PC-9 (cell line): ENCODE data around the gene BPIFB3. TPM values are rescaled to one million over a fixed set of nuclear protein-coding genes. Genes with fewer than 3 reads are reported as not detected.

Source experiments
- BruUV-seq: library from RNA; stranded (reverse); fragments of 400-500 nt; replicated peaks from 2 replicates; lab custom pipeline; 2021; lab: Mats Ljungman, UMichigan
- CTCF ChIA-PET: fragments of 300-600 bp; sonication (Branson Sonifier 250); formaldehyde crosslinking; loops from one replicate; lab custom pipeline; 2022; ENCODE audit warnings: antibody characterized with exemption; lab: Charles Lee
- POLR2A ChIA-PET: fragments of 300-600 bp; sonication (Branson Sonifier 250); formaldehyde crosslinking; loops from one replicate; lab custom pipeline; 2022; ENCODE audit warnings: antibody characterized with exemption; ENCODE audit not compliant: unreplicated experiment; lab: Charles Lee
- DNase-seq, 2 experiments: peaks; one replicate each; pipeline versions ENCODE4 v3.0.0 to v3.0.0-alpha.2; 2015 to 2022; ENCODE audit warnings: mixed read lengths in 1 of 2
- H2AFZ ChIP-seq: fragments of 200-600 bp; sonication (generic); 2 replicates; pipeline ENCODE4 v1.8.1; 2017; ENCODE audit warnings: antibody characterized with exemption
- H3F3A ChIP-seq: fragments of 200-600 bp; sonication (generic); 2 replicates; pipeline ENCODE4 v1.8.1; 2017; ENCODE audit warnings: antibody characterized with exemption, mild to moderate bottlenecking, low read depth; ENCODE audit not compliant: insufficient read depth
- H3K27ac ChIP-seq: fragments of 200-600 bp; sonication (generic); 2 replicates; pipeline ENCODE4 v1.6.1; 2016; ENCODE audit warnings: mixed run types
- H3K27me3 ChIP-seq: fragments of 200-600 bp; sonication (generic); 2 replicates; pipeline ENCODE4 v1.6.1; 2016; ENCODE audit warnings: low read depth, mixed run types; ENCODE audit not compliant: insufficient read depth
- H3K36me3 ChIP-seq: fragments of 200-600 bp; sonication (generic); 2 replicates; pipeline ENCODE4 v1.6.1; 2016; ENCODE audit warnings: low read depth, mixed run types
- H3K4me1 ChIP-seq: fragments of 200-600 bp; sonication (generic); replicated peaks from 2 replicates; pipeline ENCODE4 v1.6.1; 2016; ENCODE audit warnings: mixed run types; ENCODE audit not compliant: insufficient read depth
- H3K4me2 ChIP-seq: fragments of 200-600 bp; sonication (generic); 2 replicates; pipeline ENCODE4 v1.6.1; 2017; ENCODE audit warnings: mixed run types
- H3K4me3 ChIP-seq: fragments of 200-600 bp; sonication (generic); 2 replicates; pipeline ENCODE4 v1.6.1; 2016; ENCODE audit warnings: mixed run types
- H3K79me2 ChIP-seq: fragments of 200-600 bp; sonication (generic); 2 replicates; pipeline ENCODE4 v1.6.1; 2017; ENCODE audit warnings: low read depth, mixed run types
- H3K9me2 ChIP-seq: fragments of 200-600 bp; sonication (generic); 2 replicates; pipeline ENCODE4 v1.8.1; 2017; ENCODE audit warnings: mild to moderate bottlenecking; ENCODE audit not compliant: insufficient read depth
- H3K9me3 ChIP-seq: fragments of 200-600 bp; sonication (generic); 2 replicates; pipeline ENCODE4 v1.8.1; 2016; ENCODE audit warnings: low read depth; ENCODE audit not compliant: insufficient read depth
- H4K20me1 ChIP-seq: fragments of 200-600 bp; sonication (generic); 2 replicates; pipeline ENCODE4 v1.8.1; 2017; ENCODE audit not compliant: insufficient read depth
- EZH2 ChIP-seq: fragments of 200-600 bp; sonication (generic); IDR thresholded peaks from 2 replicates; pipeline ENCODE4 v1.8.0; 2017; ENCODE audit warnings: antibody characterized with exemption, low read depth
- intact Hi-C: fragments of 100-400 bp; cut with micrococcal nuclease; formaldehyde crosslinking; loops from one replicate; pipeline ENCODE4 v1.10.0; 2022; ENCODE audit not compliant: unreplicated experiment
- total RNA-seq: library from RNA; stranded (reverse); gene quantifications from 2 replicates; pipeline ENCODE4 v1.2.3, GENCODE V29; 2021
- TF ChIP-seq, protein P1 (sequence below): fragments of 200-600 bp; sonication (generic); conservative IDR thresholded peaks from 2 replicates; pipeline ENCODE4 v1.6.1; 2017; ENCODE audit warnings: mixed run types, antibody characterized with exemption, mild to moderate bottlenecking, moderate library complexity

Gene BPIFB3
- total RNA-seq, 1 experiment from 2014 or later, result not detected

DNA sequence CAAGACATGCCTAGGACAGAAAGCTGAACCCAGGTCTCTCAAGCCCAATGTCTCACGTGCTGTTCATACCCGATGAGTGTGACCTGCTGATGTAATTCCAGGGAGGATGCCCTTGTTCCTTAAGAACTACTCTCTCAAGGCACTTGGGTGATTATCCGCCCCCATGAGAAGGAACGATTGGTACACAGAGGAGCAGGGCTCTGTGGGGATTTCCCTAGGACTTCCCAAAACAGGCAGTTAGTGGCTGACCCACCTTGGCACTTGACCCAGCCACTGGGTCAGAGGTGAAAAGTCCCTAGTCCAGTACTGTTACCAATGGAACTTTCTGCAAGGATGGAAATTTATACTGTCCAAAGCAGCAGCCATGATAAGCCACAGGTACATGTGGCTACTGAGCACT lies 31.4 kb upstream of the BPIFB3 start:
- TF ChIP-seq, protein P1, sequence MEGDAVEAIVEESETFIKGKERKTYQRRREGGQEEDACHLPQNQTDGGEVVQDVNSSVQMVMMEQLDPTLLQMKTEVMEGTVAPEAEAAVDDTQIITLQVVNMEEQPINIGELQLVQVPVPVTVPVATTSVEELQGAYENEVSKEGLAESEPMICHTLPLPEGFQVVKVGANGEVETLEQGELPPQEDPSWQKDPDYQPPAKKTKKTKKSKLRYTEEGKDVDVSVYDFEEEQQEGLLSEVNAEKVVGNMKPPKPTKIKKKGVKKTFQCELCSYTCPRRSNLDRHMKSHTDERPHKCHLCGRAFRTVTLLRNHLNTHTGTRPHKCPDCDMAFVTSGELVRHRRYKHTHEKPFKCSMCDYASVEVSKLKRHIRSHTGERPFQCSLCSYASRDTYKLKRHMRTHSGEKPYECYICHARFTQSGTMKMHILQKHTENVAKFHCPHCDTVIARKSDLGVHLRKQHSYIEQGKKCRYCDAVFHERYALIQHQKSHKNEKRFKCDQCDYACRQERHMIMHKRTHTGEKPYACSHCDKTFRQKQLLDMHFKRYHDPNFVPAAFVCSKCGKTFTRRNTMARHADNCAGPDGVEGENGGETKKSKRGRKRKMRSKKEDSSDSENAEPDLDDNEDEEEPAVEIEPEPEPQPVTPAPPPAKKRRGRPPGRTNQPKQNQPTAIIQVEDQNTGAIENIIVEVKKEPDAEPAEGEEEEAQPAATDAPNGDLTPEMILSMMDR, result no peak
- no peak for TF ChIP-seq EZH2
- DNase-seq, result no peak

DNA sequence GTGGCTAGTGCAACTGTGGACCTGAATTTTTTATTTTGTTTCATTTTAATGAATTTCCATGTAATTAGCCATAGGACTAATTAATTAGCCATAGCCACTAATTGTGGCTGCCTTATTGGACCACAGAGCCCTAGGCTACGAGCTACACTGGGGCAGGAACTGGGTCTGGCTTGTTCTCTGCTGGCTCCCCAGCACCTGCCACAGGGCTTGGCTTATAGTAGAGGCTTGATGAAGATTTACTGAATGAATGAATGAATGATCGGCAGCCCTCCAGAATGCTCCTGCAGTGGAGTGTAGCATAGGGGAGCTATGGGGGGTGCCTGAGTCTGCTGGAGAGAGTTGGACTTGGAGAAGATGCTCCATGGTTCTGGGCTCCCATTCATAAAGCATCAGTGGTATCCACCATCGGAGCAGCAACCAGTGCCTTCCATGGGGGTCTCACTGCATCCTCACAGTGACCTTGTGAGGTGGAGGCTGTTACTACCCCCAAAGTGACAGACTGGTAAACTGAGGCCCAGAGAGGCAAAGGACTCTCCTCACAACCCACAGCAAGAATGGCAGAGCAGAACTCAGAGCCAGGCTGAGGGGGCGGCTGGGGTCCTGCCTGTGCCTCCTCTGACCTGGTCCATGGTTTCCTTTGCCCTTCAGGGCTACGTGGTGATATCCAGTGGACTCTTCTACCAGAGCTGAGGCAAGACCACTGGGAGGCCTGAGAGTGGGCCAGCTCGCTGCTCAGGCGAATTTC lies 30.8 kb upstream of the BPIFB3 start:
- Histone ChIP-seq H3K36me3 (no peaks in the 10 kb centered on the region), H3K4me3 (no peak overlapping the region), H3K27me3 (peaks cover 54% of the 10 kb centered on the region), H3K27ac (no peak overlapping the region), H3K79me2 (no peaks in the 10 kb centered on the region), H3K4me2 (no peak overlapping the region), H3K4me1 (no peaks in the 10 kb centered on the region), H3F3A (no peaks in the 10 kb centered on the region), H3K9me2 (no peaks in the 10 kb centered on the region), H3K9me3 (no peaks in the 10 kb centered on the region), H2AFZ (no peak overlapping the region), H4K20me1 (no peaks in the 10 kb centered on the region)
- ChIA-PET CTCF (no interaction called here), POLR2A (no interaction called here)
- intact Hi-C loops, result no loop called here
- TF ChIP-seq, protein P1, result no peak
- TF ChIP-seq EZH2, result no peak
- no TSS peak for BruUV-seq
- DNase-seq, result no peak

More for the DNA sequence above, 31.4 kb upstream of the BPIFB3 start:
- CTCF ChIA-PET, result no interaction called here
- BruUV-seq, result no TSS peak
- intact Hi-C loops, result no loop called here
- Histone ChIP-seq H3K4me3 (no peak overlapping the region), H3K27ac (no peak overlapping the region), H3K4me2 (no peak overlapping the region), H2AFZ (no peak overlapping the region), H3K9me2 (no peaks in the 10 kb centered on the region), H3K27me3 (peaks cover 56% of the 10 kb centered on the region), H3K9me3 (no peaks in the 10 kb centered on the region), H4K20me1 (no peaks in the 10 kb centered on the region), H3K4me1 (no peaks in the 10 kb centered on the region), H3F3A (no peaks in the 10 kb centered on the region), H3K36me3 (no peaks in the 10 kb centered on the region), H3K79me2 (no peaks in the 10 kb centered on the region)
- POLR2A ChIA-PET, result no interaction called here

- TF ChIP-seq, protein P1, result no peak
- no peak for TF ChIP-seq EZH2
- Histone ChIP-seq H3K9me2 (no peaks in the 10 kb centered on the region), H3K4me3 (no peak overlapping the region), H3K27me3 (peaks cover 54% of the 10 kb centered on the region), H3K27ac (no peak overlapping the region), H3K36me3 (no peaks in the 10 kb centered on the region), H3F3A (no peaks in the 10 kb centered on the region), H2AFZ (no peak overlapping the region), H4K20me1 (no peaks in the 10 kb centered on the region), H3K79me2 (no peaks in the 10 kb centered on the region), H3K4me1 (no peaks in the 10 kb centered on the region), H3K9me3 (no peaks in the 10 kb centered on the region), H3K4me2 (no peak overlapping the region)
- POLR2A ChIA-PET, result no interaction called here
- CTCF ChIA-PET, result no interaction called here
- no peak for DNase-seq
- intact Hi-C loops, result no loop called here
- BruUV-seq, result no TSS peak
These were observed 30.1 kb upstream of the BPIFB3 start for GRCh38 chr20:33023439-33024242.
